Keratinocyte (primary cell): ENCODE results near the gene PLXNB1. TPM values are rescaled to one million over a fixed set of nuclear protein-coding genes. Genes with fewer than 3 reads are reported as not detected.

ENCODE experiments used
- DNase-seq: peaks from one replicate; pipeline ENCODE4 v3.0.0-alpha.2; 2011; ENCODE audit warnings: low read depth, missing footprints, low spot score
- FAIRE-seq: peaks from 2 replicates; lab custom pipeline; 2011; peaks lifted over from hg19 to GRCh38; lab: Jason Lieb, UNC
- H2AFZ ChIP-seq: 2 replicates; pipeline ENCODE4 v1.6.0; 2012; ENCODE audit warnings: low read length, control low read depth, inconsistent platforms; ENCODE audit not compliant: control insufficient read depth
- H3K27ac ChIP-seq: 2 replicates; pipeline ENCODE4 v1.5.1; 2011; ENCODE audit warnings: low read length; ENCODE audit not compliant: control insufficient read depth, insufficient read depth
- H3K27me3 ChIP-seq: 3 replicates; pipeline ENCODE4 v1.6.0; 2011; ENCODE audit warnings: low read length; ENCODE audit not compliant: control insufficient read depth, insufficient read depth; ENCODE audit errors: extremely low read depth
- H3K36me3 ChIP-seq, 2 experiments: 2 replicates in 1 of 2; 3 replicates in 1 of 2; pipeline ENCODE4 v1.5.1; 2011; ENCODE audit warnings: low read length in 2 of 2, mild to moderate bottlenecking in 1 of 2; ENCODE audit not compliant: control insufficient read depth in 2 of 2, insufficient read depth in 2 of 2; ENCODE audit errors: extremely low read depth in 1 of 2
- H3K4me1 ChIP-seq: 3 replicates; pipeline ENCODE4 v1.5.1; 2011; ENCODE audit warnings: low read length; ENCODE audit not compliant: control insufficient read depth, insufficient read depth; ENCODE audit errors: extremely low read depth
- H3K4me2 ChIP-seq: 3 replicates; pipeline ENCODE4 v1.6.0; 2011; ENCODE audit warnings: low read depth, low read length; ENCODE audit not compliant: control insufficient read depth, insufficient read depth; ENCODE audit errors: extremely low read depth
- H3K4me3 ChIP-seq, 3 experiments: fragments of 200-600 bp in 1 of 3; sonication (generic) in 1 of 3; 2 replicates in 2 of 3; 3 replicates in 1 of 3; pipeline ENCODE4 v1.5.1; 2011 to 2016; ENCODE audit warnings: low read length in 3 of 3, mild to moderate bottlenecking in 3 of 3, control low read depth in 2 of 3, inconsistent platforms in 1 of 3, low read depth in 1 of 3, mixed read lengths in 1 of 3, mixed run types in 1 of 3, moderate library complexity in 1 of 3; ENCODE audit not compliant: control insufficient read depth in 2 of 3, insufficient read depth in 2 of 3; ENCODE audit errors: extremely low read depth in 1 of 3
- H3K79me2 ChIP-seq: 2 replicates; pipeline ENCODE4 v1.6.0; 2012; ENCODE audit warnings: low read length; ENCODE audit not compliant: control insufficient read depth, insufficient read depth
- H3K9ac ChIP-seq: 3 replicates; pipeline ENCODE4 v1.6.0; 2011; ENCODE audit warnings: low read length; ENCODE audit not compliant: control insufficient read depth, insufficient read depth; ENCODE audit errors: extremely low read depth
- H3K9me1 ChIP-seq: 3 replicates; pipeline ENCODE4 v1.6.0; 2011; ENCODE audit warnings: low read length; ENCODE audit not compliant: control insufficient read depth, insufficient read depth; ENCODE audit errors: extremely low read depth
- H3K9me3 ChIP-seq: 2 replicates; pipeline ENCODE4 v1.5.1; 2012; ENCODE audit warnings: low read depth, low read length; ENCODE audit not compliant: control insufficient read depth
- H4K20me1 ChIP-seq: 3 replicates; pipeline ENCODE4 v1.6.0; 2011; ENCODE audit warnings: low read length; ENCODE audit not compliant: control insufficient read depth, insufficient read depth; ENCODE audit errors: extremely low read depth
- EZH2 ChIP-seq: IDR thresholded peaks from one replicate; pipeline ENCODE4 v1.6.1; 2012; ENCODE audit warnings: inconsistent platforms, mild to moderate bottlenecking, low read length, moderate library complexity
- dilution Hi-C: fragments of 300-500 bp; cut with MboI; formaldehyde crosslinking; loops from one replicate; pipeline ENCODE4 v1.7.0; 2020; ENCODE audit warnings: low sequenced_read_pairs; ENCODE audit not compliant: extremely low pct_ligation_motif_present
- polyA plus RNA-seq, 5 experiments: library from polyadenylated mRNA; depleted of rRNA in 3 of 5; stranded (reverse) in 3 of 5; stranded (forward) in 1 of 5; unstranded in 1 of 5; fragments of >200 nt; gene quantifications; 1 replicate in 1 of 5; 2 replicates in 3 of 5; 3 replicates in 1 of 5; pipeline versions ENCODE4 v1.2.1 to v1.2.3, GENCODE V29; 2011 to 2012; ENCODE audit warnings: missing spikeins in 2 of 5, low read depth in 1 of 5, low replicate concordance in 1 of 5
- TF ChIP-seq, protein P1 (sequence below), 3 experiments: IDR thresholded peaks in 1 of 3; conservative IDR thresholded peaks in 1 of 3; optimal IDR thresholded peaks in 1 of 3; 2 replicates in 2 of 3; 3 replicates in 1 of 3; pipeline versions ENCODE3 to v1.5.1; 2011; ENCODE audit warnings: low read length in 3 of 3, mild to moderate bottlenecking in 3 of 3, moderate library complexity in 2 of 3, control low read depth in 1 of 3, inconsistent platforms in 1 of 3; ENCODE audit not compliant: insufficient read depth in 2 of 3; ENCODE audit errors: extremely low read depth in 1 of 3

The PLXNB1 gene
- polyA plus RNA-seq, 1 donor (not counting 4 experiments of a cell fraction or from before 2014, with no cell fraction given): 83.0 TPM

DNA sequence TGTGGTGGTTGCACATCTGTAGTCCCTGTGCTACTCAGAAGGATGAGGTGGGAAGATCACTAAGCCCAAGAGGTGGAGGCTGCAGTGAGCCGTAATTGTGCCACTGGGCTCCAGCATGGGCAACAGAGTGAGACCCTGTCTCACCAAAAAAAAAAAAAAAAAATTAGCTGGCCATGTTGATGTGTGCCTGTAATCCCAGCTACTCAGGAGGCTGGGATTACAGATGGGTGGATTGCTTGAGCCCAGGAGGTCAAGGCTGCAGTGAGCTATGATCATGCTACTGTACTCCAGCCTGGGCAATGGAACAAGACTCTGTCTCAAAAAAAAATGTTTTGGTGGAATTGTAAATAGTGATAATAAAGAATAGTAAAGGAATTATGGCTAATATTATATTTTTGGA lies 26.6 kb upstream of the PLXNB1 start:
- FAIRE-seq: no peak

DNA sequence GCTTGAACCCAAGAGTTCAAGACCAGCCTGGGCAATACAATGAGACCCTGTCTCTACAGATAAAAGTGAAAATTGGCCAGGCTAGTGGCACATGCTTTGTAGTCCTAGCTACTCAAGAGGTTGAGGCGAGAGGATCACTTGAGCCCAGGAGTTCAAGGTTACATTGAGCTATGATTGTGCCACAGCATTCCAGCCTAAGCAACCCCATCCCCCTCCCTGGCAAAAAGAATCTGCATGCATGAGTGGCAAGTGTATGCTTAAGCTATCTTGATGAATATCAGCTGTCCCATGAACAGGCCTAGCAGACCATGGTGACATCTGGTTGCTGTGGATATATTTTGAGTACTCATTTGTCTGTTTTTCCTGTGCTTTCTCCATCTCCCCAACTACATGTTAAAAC lies 21.4 kb upstream of the PLXNB1 start:
- Histone ChIP-seq H3K9ac (no peak overlapping the region), H4K20me1 (no peaks in the 10 kb centered on the region), H3K27ac (no peak overlapping the region), H3K4me2 (no peak overlapping the region), H3K4me3 (no peak overlapping the region), H3K27me3 (no peaks in the 10 kb centered on the region), H3K9me1 (no peaks in the 10 kb centered on the region), H3K79me2 (peaks cover 19% of the 10 kb centered on the region), H2AFZ (no peak overlapping the region), H3K4me1 (peaks cover 12% of the 10 kb centered on the region), H3K36me3 (peaks cover 14 to 27% of the 10 kb centered on the region in 2 experiments), H3K9me3 (no peaks in the 10 kb centered on the region)
- TF ChIP-seq, protein P1, sequence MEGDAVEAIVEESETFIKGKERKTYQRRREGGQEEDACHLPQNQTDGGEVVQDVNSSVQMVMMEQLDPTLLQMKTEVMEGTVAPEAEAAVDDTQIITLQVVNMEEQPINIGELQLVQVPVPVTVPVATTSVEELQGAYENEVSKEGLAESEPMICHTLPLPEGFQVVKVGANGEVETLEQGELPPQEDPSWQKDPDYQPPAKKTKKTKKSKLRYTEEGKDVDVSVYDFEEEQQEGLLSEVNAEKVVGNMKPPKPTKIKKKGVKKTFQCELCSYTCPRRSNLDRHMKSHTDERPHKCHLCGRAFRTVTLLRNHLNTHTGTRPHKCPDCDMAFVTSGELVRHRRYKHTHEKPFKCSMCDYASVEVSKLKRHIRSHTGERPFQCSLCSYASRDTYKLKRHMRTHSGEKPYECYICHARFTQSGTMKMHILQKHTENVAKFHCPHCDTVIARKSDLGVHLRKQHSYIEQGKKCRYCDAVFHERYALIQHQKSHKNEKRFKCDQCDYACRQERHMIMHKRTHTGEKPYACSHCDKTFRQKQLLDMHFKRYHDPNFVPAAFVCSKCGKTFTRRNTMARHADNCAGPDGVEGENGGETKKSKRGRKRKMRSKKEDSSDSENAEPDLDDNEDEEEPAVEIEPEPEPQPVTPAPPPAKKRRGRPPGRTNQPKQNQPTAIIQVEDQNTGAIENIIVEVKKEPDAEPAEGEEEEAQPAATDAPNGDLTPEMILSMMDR (optimal IDR thresholded peaks at IDR 0.05 in 1 of 3, IDR thresholded peaks at IDR 0.05 in 1 of 3, conservative IDR thresholded peaks at IDR 0.05 in 1 of 3; ENCODE audit: extremely low read depth in 1 of 3, insufficient read depth in 2 of 3, low read length in 3 of 3): no peak
- TF ChIP-seq EZH2: no peak
- DNase-seq (no peak), FAIRE-seq (no peak)
- dilution Hi-C loops: no loop called here

More for the DNA sequence above, 26.6 kb upstream of the PLXNB1 start:
- Histone ChIP-seq H3K4me2 (no peak overlapping the region), H3K4me3 (no peak overlapping the region), H3K36me3 (peaks cover 25 to 49% of the 10 kb centered on the region in 2 experiments), H4K20me1 (no peaks in the 10 kb centered on the region), H3K9me1 (no peaks in the 10 kb centered on the region), H3K27me3 (no peaks in the 10 kb centered on the region), H3K9me3 (no peaks in the 10 kb centered on the region), H3K27ac (no peak overlapping the region), H3K4me1 (peaks cover 2% of the 10 kb centered on the region), H3K9ac (no peak overlapping the region), H3K79me2 (no peaks in the 10 kb centered on the region), H2AFZ (no peak overlapping the region)
- TF ChIP-seq EZH2: no peak
- TF ChIP-seq, protein P1 (optimal IDR thresholded peaks at IDR 0.05 in 1 of 3, IDR thresholded peaks at IDR 0.05 in 1 of 3, conservative IDR thresholded peaks at IDR 0.05 in 1 of 3; ENCODE audit: extremely low read depth in 1 of 3, insufficient read depth in 2 of 3, low read length in 3 of 3): no peak
- no peak for DNase-seq
- dilution Hi-C loops: no loop called here
